BJ (cell line): Measurements from ENCODE around the gene HLA-DRA. TPM values are rescaled to one million over a fixed set of nuclear protein-coding genes. Genes with fewer than 3 reads are reported as not detected.
"Not testable (repeated sequence)": the region's sequence is repeated elsewhere in the genome, so short reads cannot be mapped to it uniquely, and the experiment has no call there.

Source experiments
- CTCF ChIA-PET: fragments of 350-600 bp; formaldehyde crosslinking; extraction: SDS; loops from one replicate; lab custom pipeline; 2021; ENCODE audit warnings: antibody characterized with exemption, inconsistent platforms; lab: Yijun Ruan, JAX
- POLR2A ChIA-PET: fragments of 300-600 bp; sonication (Branson Sonifier 250); formaldehyde crosslinking; extraction: SDS; loops from one replicate; lab custom pipeline; 2021; ENCODE audit warnings: antibody characterized with exemption; lab: Charles Lee
- DNase-seq: peaks from one replicate; pipeline ENCODE4 v3.0.0-alpha.2; 2011; ENCODE audit warnings: low read depth
- H3K27me3 ChIP-seq: 2 replicates; pipeline ENCODE4 v1.6.0; 2011; ENCODE audit warnings: low read length; ENCODE audit not compliant: control insufficient read depth, insufficient read depth
- H3K36me3 ChIP-seq: 2 replicates; pipeline ENCODE4 v1.5.1; 2011; ENCODE audit warnings: low read length; ENCODE audit not compliant: control insufficient read depth, insufficient read depth
- H3K4me3 ChIP-seq: 2 replicates; pipeline ENCODE4 v1.5.1; 2011; ENCODE audit warnings: low read depth, mild to moderate bottlenecking, control low read depth, low read length
- polyA plus RNA-seq: library from polyadenylated mRNA; depleted of rRNA; stranded (reverse); fragments of >200 nt; gene quantifications from 2 replicates; pipeline ENCODE4 v1.2.3, GENCODE V29; 2011
- TF ChIP-seq, protein P1 (sequence below): IDR thresholded peaks from 2 replicates; pipeline ENCODE4 v1.5.1; 2011; ENCODE audit warnings: low read depth, mild to moderate bottlenecking, control low read depth, inconsistent platforms, low read length, moderate library complexity; ENCODE audit not compliant: insufficient read depth

HLA-DRA gene
- polyA plus RNA-seq, 1 experiment: not detected

DNA sequence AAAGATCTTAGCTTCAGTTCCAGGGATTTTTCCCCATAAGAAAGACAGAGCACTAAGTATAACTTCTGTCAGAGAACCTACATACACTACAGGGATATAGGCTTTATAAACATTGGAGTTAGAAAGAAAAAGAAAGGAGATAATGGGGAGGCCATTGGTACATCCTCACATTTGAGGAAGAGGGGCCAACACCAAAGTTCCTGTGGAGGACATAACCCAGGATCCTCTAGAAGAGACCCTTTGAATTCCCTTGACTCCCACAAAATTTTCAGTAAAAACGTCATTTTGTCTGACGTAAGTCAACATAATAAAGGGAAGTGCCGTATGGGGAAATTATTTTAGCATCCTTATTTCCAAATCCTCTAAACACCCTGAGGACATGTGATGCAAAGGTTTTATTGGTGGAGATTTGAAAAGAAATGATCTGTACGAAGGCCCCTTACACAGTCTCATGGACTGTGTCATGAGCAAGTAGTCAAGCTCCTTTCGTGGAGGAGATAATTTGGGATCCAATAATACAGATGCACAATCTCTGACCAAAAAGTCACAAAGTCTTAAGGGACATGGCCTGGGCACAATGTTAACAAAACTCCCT, 33.2 kb downstream of the HLA-DRA start:
- ChIA-PET CTCF (no interaction called here), POLR2A (no interaction called here)
- H3K4me3 ChIP-seq: no peak overlapping the region
- TF ChIP-seq, protein P1, sequence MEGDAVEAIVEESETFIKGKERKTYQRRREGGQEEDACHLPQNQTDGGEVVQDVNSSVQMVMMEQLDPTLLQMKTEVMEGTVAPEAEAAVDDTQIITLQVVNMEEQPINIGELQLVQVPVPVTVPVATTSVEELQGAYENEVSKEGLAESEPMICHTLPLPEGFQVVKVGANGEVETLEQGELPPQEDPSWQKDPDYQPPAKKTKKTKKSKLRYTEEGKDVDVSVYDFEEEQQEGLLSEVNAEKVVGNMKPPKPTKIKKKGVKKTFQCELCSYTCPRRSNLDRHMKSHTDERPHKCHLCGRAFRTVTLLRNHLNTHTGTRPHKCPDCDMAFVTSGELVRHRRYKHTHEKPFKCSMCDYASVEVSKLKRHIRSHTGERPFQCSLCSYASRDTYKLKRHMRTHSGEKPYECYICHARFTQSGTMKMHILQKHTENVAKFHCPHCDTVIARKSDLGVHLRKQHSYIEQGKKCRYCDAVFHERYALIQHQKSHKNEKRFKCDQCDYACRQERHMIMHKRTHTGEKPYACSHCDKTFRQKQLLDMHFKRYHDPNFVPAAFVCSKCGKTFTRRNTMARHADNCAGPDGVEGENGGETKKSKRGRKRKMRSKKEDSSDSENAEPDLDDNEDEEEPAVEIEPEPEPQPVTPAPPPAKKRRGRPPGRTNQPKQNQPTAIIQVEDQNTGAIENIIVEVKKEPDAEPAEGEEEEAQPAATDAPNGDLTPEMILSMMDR: no peak
- no peaks in the 10 kb centered on the region for H3K27me3 ChIP-seq
- no peaks in the 10 kb centered on the region for H3K36me3 ChIP-seq
- DNase-seq: no peak

DNA sequence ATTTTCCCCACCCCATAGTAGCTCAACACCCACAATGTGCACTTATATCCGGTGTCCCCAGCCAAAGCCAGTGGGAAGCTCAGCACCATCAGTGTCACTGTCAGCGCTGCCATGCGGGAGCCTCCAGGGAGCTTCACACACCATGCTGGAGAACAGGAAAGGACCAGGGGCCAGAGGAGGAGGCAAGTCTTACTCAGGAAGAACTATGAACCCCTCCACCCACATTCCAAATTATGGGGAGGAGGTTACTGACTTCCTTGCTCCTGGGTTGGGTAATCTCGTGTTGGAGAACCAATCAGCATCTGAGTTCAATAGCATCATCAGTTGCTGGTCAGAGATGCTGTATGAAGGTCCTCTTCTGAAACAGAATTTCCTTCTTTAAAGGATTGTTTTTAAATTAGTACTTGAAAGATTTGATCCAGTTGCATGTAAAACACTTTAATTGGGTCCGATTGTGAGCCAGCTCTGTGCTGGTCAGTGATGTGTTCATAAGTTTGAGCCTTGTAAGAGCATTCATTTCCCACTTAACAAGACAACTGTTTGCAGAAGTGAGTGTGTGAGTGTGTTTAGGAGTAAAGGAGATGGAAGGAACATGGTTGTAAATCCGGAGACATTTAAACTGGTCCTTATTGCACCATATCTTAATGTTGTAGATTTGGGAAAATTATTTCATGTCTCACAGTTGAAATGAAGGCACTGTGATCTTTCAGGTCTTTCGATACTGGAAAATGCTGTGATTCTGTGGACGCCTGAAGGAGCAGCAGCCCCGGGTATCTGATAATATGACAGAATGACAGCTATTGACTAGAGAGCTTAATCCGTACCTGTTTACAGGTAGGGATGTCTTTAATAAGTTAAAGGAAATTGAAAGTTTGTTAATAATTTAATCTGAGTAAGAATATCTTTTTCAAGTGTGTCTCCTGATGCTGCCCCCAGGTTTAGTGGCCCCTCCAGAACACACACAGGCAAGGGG, 34.0 kb downstream of the HLA-DRA start:
- H3K36me3 ChIP-seq, H3K4me3 ChIP-seq, H3K27me3 ChIP-seq, DNase-seq, POLR2A ChIA-PET, CTCF ChIA-PET: not testable (repeated sequence)

DNA sequence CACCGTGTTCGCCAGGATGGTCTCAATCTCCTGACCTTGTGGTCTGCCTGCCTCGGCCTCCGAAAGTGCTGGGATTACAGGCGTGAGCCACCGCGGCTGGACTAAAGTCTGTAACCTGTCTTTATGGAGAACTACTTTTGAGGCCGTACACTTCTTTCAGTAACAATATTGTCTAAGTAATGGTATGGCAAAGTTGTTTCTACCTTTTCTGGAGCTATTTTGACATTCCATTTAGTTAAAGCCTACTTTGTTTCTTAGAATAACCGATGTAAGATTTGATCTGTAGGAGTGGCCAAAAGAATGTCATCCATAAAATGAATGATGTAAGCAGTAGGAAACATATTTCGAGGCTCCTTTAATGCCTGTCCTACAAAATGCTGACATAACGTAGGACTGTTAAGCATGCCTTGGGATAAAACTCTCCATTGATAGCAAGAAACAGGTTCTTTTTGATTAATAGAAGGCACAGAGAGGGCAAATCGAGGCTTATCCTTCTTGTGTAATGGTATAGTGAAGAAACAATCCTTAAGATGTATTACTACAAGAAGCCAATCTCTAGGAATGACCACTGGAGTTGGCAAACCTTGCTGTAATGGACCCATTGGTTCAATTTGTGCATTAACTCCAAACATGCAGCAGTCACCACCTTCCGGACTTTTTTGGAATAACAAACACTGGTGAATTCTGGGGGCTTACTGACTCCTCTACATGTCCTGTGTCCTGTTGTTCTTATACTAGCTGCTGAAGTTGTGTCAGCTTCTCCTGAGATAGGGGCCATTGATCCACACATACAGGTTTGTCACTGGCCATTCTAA, 35.9 kb downstream of the HLA-DRA start:
- DNase-seq: no peak
- POLR2A ChIA-PET: no interaction called here
- CTCF ChIA-PET: no interaction called here
- Histone ChIP-seq H3K27me3 (no peaks in the 10 kb centered on the region), H3K4me3 (no peak overlapping the region), H3K36me3 (no peaks in the 10 kb centered on the region)
- TF ChIP-seq, protein P1: no peak

DNA sequence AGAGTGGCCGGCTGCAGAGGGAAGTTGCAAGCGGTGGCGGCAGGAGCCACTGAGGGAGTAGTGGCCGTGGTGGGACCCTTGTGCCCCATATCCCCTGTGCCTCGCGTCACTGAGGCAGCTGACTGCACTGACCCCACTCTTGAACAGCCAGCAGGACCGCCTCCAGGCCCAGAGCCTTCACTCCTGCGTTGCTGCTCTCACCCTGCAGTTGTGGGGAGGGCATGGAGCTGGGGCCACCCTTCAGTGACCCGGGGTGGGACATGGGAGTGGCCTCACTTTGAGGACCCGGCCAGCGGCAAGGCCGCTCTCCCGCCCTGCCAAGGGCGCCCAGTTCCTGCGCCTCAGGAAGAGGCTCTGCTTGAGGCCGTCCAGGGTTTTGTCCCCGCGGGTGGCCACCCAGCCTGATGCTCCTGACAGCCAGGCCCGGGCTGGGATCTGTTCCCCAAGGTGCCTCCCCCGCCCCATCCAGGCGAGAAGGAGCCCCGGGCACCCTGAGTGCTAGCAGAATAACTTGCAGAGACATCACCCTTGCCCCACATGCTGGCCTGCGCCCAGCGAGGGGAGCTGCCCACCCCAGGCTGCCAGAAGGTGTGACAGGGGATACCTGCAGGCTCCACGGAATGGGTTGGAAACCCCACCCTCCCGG, 44.4 kb downstream of the HLA-DRA start:
- POLR2A ChIA-PET: no interaction called here
- no peak for DNase-seq
- no peaks in the 10 kb centered on the region for H3K27me3 ChIP-seq
- H3K36me3 ChIP-seq: no peaks in the 10 kb centered on the region
- TF ChIP-seq, protein P1: no peak
- H3K4me3 ChIP-seq: no peak overlapping the region
- CTCF ChIA-PET: no interaction called here

DNA sequence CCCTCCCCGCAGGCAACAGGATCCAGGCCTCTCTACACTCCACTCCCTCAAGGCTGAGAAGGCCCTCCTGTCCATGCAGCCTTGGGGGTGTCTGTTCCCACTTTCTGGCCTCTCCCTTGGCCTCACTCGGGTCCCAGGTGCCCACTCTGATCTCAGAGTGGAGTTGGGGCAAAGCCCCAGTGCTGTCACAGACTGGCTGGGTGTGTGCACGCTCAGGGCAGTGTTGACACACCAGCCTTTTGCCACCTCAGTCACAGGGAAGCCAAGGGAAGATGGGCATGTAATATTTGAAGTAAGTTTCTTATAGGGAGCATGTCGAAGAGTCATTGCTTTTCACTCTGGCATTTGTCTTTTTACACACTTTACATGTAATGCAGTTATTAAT, 44.9 kb downstream of the HLA-DRA start:
- DNase-seq: no peak
- Histone ChIP-seq H3K27me3 (no peaks in the 10 kb centered on the region), H3K36me3 (no peaks in the 10 kb centered on the region), H3K4me3 (no peak overlapping the region)
- ChIA-PET CTCF (no interaction called here), POLR2A (no interaction called here)
- TF ChIP-seq, protein P1: no peak
